WTC11 (cell line): Measurements from ENCODE around the gene NPR3. TPM values are rescaled to one million over a fixed set of nuclear protein-coding genes. Genes with fewer than 3 reads are reported as not detected.
A peak's percentile ranks its signal among the peaks of the same experiment; 100 is the strongest.

Source experiments
- ATAC-seq: fragments of 200-7000 bp; cut with Tn5 transposase; 2 replicates; pipeline ENCODE4 v1.10.0; 2021; ENCODE audit warnings: mild to moderate bottlenecking, moderate library complexity
- CTCF ChIA-PET: fragments of 300-600 bp; sonication (Branson Sonifier 250); formaldehyde crosslinking; loops from one replicate; lab custom pipeline; 2021; ENCODE audit warnings: antibody characterized with exemption; lab: Charles Lee
- POLR2A ChIA-PET: fragments of 350-600 bp; sonication (Branson Sonifier 250); formaldehyde crosslinking; loops from one replicate; lab custom pipeline; 2021; ENCODE audit warnings: antibody characterized with exemption; lab: Charles Lee
- DNase-seq: peaks from one replicate; pipeline ENCODE4 v3.0.0; 2021; ENCODE audit warnings: low spot score
- H3K27ac Mint-ChIP-seq: 2 replicates; pipeline ENCODE4 v1.8.0; 2021; ENCODE audit warnings: mixed read lengths
- H3K27me3 Mint-ChIP-seq: 2 replicates; pipeline ENCODE4 v1.8.0; 2021; ENCODE audit warnings: low read depth, mild to moderate bottlenecking, moderate library complexity, mixed read lengths
- H3K36me3 Mint-ChIP-seq: 2 replicates; pipeline ENCODE4 v1.8.0; 2021; ENCODE audit warnings: mixed read lengths
- H3K4me1 Mint-ChIP-seq: 2 replicates; pipeline ENCODE4 v1.8.0; 2022; ENCODE audit warnings: mixed read lengths
- H3K4me3 Mint-ChIP-seq: 2 replicates; pipeline ENCODE4 v1.8.0; 2021; ENCODE audit warnings: mild to moderate bottlenecking, moderate library complexity, mixed read lengths
- H3K9me3 Mint-ChIP-seq: 2 replicates; pipeline ENCODE4 v1.8.0; 2021; ENCODE audit warnings: mixed read lengths
- CBFB ChIP-seq: sonication (generic); formaldehyde crosslinking; IDR thresholded peaks from 2 replicates; pipeline ENCODE4 v1.8.1; 2022; ENCODE audit warnings: mild to moderate bottlenecking, low read depth, missing genetic modification reagents
- GABPB1 ChIP-seq: sonication (generic); formaldehyde crosslinking; IDR thresholded peaks from 2 replicates; pipeline ENCODE4 v1.8.1; 2023; ENCODE audit warnings: mild to moderate bottlenecking, missing genetic modification reagents
- JUN ChIP-seq: sonication (generic); formaldehyde crosslinking; IDR thresholded peaks from 2 replicates; pipeline ENCODE4 v1.8.0; 2023; ENCODE audit warnings: mild to moderate bottlenecking, missing genetic modification reagents
- NFE2L1 ChIP-seq: sonication (generic); formaldehyde crosslinking; IDR thresholded peaks from 2 replicates; pipeline ENCODE4 v1.8.1; 2023; ENCODE audit warnings: missing genetic modification reagents
- NR2C2 ChIP-seq: sonication (generic); formaldehyde crosslinking; IDR thresholded peaks from 2 replicates; pipeline ENCODE4 v1.8.0; 2022; ENCODE audit warnings: mild to moderate bottlenecking, missing genetic modification reagents
- PRRX2 ChIP-seq: fragments of 250-450 bp; sonication (Bioruptor Pico); IDR thresholded peaks from 2 replicates; pipeline ENCODE4 v1.8.0; 2021; ENCODE audit warnings: mild to moderate bottlenecking
- SMAD4 ChIP-seq: sonication (generic); formaldehyde crosslinking; IDR thresholded peaks from 2 replicates; pipeline ENCODE4 v1.8.0; 2022; ENCODE audit warnings: mild to moderate bottlenecking, missing genetic modification reagents
- SOX15 ChIP-seq: fragments of 250-450 bp; sonication (Bioruptor Pico); IDR thresholded peaks from 2 replicates; pipeline ENCODE4 v1.9.0; 2021; ENCODE audit warnings: mild to moderate bottlenecking
- TCF7 ChIP-seq: sonication (generic); formaldehyde crosslinking; IDR thresholded peaks from 2 replicates; pipeline ENCODE4 v1.8.0; 2022; ENCODE audit warnings: mild to moderate bottlenecking, low read depth, missing genetic modification reagents, moderate library complexity
- ZNF138 ChIP-seq: sonication (generic); formaldehyde crosslinking; conservative IDR thresholded peaks from 2 replicates; pipeline ENCODE4 v1.8.1; 2022; ENCODE audit warnings: mild to moderate bottlenecking, moderate library complexity, missing genetic modification reagents
- ZNF317 ChIP-seq: sonication (generic); formaldehyde crosslinking; IDR thresholded peaks from 2 replicates; pipeline ENCODE4 v1.8.1; 2023; ENCODE audit warnings: low read depth, mild to moderate bottlenecking, moderate library complexity, missing genetic modification reagents, borderline replicate concordance
- ZNF671 ChIP-seq: fragments of 250-450 bp; sonication (Bioruptor Pico); IDR thresholded peaks from 2 replicates; pipeline ENCODE4 v1.8.0; 2021; ENCODE audit warnings: mild to moderate bottlenecking
- total RNA-seq: library from RNA; stranded (reverse); gene quantifications from 3 replicates; pipeline ENCODE4 v1.2.3, GENCODE V29; 2021
- TF ChIP-seq, protein P1 (sequence below): sonication (generic); formaldehyde crosslinking; IDR thresholded peaks from 2 replicates; pipeline ENCODE4 v1.8.0; 2022; ENCODE audit warnings: mild to moderate bottlenecking, missing genetic modification reagents
- TF ChIP-seq, protein P2 (sequence below): sonication (generic); formaldehyde crosslinking; IDR thresholded peaks from 2 replicates; pipeline ENCODE4 v1.8.1; 2023; ENCODE audit warnings: mild to moderate bottlenecking, moderate library complexity, missing genetic modification reagents
- TF ChIP-seq, protein P3 (sequence below): fragments of 250-450 bp; sonication (Bioruptor Pico); IDR thresholded peaks from 2 replicates; pipeline ENCODE4 v1.9.0; 2021; ENCODE audit warnings: mild to moderate bottlenecking
- TF ChIP-seq, protein P4 (sequence below): sonication (generic); formaldehyde crosslinking; conservative IDR thresholded peaks from 2 replicates; pipeline ENCODE4 v1.8.1; 2022; ENCODE audit warnings: mild to moderate bottlenecking, missing genetic modification reagents
- TF ChIP-seq, protein P5 (sequence below): sonication (generic); formaldehyde crosslinking; IDR thresholded peaks from 2 replicates; pipeline ENCODE4 v1.8.0; 2023; ENCODE audit warnings: missing genetic modification reagents
- TF ChIP-seq, protein P6 (sequence below): fragments of 250-450 bp; sonication (Bioruptor Pico); IDR thresholded peaks from 2 replicates; pipeline ENCODE4 v1.9.0; 2021; ENCODE audit warnings: moderate library complexity, mild to moderate bottlenecking, inconsistent platforms, borderline replicate concordance
- TF ChIP-seq, protein P7 (sequence below): sonication (generic); formaldehyde crosslinking; IDR thresholded peaks from 2 replicates; pipeline ENCODE4 v1.8.1; 2023; ENCODE audit warnings: mild to moderate bottlenecking, missing genetic modification reagents

Gene NPR3
- total RNA-seq, 1 experiment from 2014 or later, result 0.09 TPM

DNA sequence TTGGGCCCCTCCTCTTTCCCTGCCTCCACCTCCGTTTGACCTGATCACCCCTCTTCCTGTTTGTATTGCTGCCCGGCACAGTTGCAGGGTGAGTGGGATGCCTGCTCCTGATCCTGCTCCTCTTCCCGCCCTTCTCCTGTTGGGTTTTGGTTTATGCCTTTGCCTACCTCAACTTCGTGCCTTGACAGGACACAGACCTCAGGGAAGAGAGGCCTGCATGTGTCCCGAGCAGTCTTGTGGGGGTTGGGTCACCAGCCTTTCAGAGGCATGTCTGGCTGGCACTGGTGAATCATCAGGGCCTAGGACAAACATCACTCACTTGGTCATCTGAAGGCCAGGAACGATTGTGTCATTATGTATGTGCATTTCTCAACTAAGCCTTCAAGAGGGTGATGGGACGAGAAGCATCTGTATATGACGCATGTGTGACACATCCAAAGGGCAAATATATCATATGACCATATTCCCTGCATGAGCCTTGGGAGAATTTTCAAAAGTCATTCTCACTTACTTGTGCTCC is 56.9 kb downstream of the NPR3 start:
- Mint-ChIP-seq H3K27me3 (peaks cover 6% of the 10 kb centered on the region), H3K27ac (no peak overlapping the region), H3K4me1 (peaks cover 2% of the 10 kb centered on the region; the same call in 1 of the 2 replicates), H3K9me3 (peaks cover 14% of the 10 kb centered on the region), H3K4me3 (no peak overlapping the region), H3K36me3 (no peaks in the 10 kb centered on the region)
- ChIA-PET POLR2A (no interaction called here), CTCF (no interaction called here)
- ATAC-seq, result no peak
- no peak for DNase-seq
- TF ChIP-seq, protein P1, sequence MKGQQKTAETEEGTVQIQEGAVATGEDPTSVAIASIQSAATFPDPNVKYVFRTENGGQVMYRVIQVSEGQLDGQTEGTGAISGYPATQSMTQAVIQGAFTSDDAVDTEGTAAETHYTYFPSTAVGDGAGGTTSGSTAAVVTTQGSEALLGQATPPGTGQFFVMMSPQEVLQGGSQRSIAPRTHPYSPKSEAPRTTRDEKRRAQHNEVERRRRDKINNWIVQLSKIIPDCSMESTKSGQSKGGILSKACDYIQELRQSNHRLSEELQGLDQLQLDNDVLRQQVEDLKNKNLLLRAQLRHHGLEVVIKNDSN (CRISPR knock-in tag), result no peak
- TF ChIP-seq GABPB1 (CRISPR knock-in tag), result 0 out of 2 replicates have a peak, but pooled peaks have one; percentile 40

DNA sequence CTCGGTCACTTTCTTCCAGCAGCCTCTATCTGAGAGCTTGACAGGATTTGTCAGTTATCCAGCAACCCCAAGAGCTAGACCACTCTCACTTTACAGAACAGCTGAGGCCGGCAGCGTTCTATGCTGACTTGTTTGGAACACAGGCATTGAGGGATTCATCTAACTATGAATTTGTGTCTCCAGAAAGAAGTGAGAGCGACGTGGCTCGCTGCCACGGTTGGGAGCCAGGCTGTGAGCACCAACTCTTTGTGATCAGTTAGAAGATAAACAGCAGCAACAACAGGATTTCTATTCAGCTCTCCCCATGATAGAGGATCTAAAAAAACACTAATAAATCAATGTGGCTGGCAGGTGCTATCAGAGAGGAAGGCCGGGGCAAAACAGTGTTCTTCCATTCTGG is 58.6 kb downstream of the NPR3 start:
- Mint-ChIP-seq H3K27ac (no peak overlapping the region), H3K4me1 (peaks cover 2% of the 10 kb centered on the region; the same call in 1 of the 2 replicates)
- TF ChIP-seq, protein P2, sequence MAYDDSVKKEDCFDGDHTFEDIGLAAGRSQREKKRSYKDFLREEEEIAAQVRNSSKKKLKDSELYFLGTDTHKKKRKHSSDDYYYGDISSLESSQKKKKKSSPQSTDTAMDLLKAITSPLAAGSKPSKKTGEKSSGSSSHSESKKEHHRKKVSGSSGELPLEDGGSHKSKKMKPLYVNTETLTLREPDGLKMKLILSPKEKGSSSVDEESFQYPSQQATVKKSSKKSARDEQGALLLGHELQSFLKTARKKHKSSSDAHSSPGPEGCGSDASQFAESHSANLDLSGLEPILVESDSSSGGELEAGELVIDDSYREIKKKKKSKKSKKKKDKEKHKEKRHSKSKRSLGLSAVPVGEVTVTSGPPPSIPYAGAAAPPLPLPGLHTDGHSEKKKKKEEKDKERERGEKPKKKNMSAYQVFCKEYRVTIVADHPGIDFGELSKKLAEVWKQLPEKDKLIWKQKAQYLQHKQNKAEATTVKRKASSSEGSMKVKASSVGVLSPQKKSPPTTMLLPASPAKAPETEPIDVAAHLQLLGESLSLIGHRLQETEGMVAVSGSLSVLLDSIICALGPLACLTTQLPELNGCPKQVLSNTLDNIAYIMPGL (CRISPR knock-in tag), result no peak
- TF ChIP-seq ZNF671 (CRISPR knock-in tag), result no peak
- TF ChIP-seq ZNF138 (CRISPR knock-in tag), result no peak
- TF ChIP-seq, protein P3, sequence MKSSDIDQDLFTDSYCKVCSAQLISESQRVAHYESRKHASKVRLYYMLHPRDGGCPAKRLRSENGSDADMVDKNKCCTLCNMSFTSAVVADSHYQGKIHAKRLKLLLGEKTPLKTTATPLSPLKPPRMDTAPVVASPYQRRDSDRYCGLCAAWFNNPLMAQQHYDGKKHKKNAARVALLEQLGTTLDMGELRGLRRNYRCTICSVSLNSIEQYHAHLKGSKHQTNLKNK (CRISPR knock-in tag), result no peak
- TF ChIP-seq, protein P4, sequence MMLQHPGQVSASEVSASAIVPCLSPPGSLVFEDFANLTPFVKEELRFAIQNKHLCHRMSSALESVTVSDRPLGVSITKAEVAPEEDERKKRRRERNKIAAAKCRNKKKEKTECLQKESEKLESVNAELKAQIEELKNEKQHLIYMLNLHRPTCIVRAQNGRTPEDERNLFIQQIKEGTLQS (CRISPR knock-in tag), result no peak
- TF ChIP-seq ZNF317 (CRISPR knock-in tag), result no peak
- no peak for TF ChIP-seq SMAD4 (CRISPR knock-in tag)
- no peak for TF ChIP-seq CBFB (CRISPR knock-in tag)
- no peak for TF ChIP-seq NFE2L1 (CRISPR knock-in tag)
- TF ChIP-seq GABPB1 (CRISPR knock-in tag), result no peak
- no peak for TF ChIP-seq SOX15 (CRISPR knock-in tag)
- no peak for TF ChIP-seq TCF7 (CRISPR knock-in tag)
- TF ChIP-seq PRRX2 (CRISPR knock-in tag), result no peak
- no peak for TF ChIP-seq NR2C2
- no peak for TF ChIP-seq JUN
- TF ChIP-seq, protein P5, sequence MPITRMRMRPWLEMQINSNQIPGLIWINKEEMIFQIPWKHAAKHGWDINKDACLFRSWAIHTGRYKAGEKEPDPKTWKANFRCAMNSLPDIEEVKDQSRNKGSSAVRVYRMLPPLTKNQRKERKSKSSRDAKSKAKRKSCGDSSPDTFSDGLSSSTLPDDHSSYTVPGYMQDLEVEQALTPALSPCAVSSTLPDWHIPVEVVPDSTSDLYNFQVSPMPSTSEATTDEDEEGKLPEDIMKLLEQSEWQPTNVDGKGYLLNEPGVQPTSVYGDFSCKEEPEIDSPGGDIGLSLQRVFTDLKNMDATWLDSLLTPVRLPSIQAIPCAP (CRISPR knock-in tag), result no peak
- TF ChIP-seq, protein P6, sequence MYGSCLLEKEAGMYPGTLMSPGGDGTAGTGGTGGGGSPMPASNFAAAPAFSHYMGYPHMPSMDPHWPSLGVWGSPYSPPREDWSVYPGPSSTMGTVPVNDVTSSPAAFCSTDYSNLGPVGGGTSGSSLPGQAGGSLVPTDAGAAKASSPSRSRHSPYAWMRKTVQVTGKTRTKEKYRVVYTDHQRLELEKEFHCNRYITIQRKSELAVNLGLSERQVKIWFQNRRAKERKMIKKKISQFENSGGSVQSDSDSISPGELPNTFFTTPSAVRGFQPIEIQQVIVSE (CRISPR knock-in tag), result no peak
- TF ChIP-seq, protein P7, sequence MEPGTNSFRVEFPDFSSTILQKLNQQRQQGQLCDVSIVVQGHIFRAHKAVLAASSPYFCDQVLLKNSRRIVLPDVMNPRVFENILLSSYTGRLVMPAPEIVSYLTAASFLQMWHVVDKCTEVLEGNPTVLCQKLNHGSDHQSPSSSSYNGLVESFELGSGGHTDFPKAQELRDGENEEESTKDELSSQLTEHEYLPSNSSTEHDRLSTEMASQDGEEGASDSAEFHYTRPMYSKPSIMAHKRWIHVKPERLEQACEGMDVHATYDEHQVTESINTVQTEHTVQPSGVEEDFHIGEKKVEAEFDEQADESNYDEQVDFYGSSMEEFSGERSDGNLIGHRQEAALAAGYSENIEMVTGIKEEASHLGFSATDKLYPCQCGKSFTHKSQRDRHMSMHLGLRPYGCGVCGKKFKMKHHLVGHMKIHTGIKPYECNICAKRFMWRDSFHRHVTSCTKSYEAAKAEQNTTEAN (CRISPR knock-in tag), result no peak

More for the DNA sequence above, 58.6 kb downstream of the NPR3 start:
- no peak overlapping the region for H3K4me3 Mint-ChIP-seq
- DNase-seq (no peak), ATAC-seq (no peak)
- no peaks in the 10 kb centered on the region for H3K36me3 Mint-ChIP-seq
- H3K9me3 Mint-ChIP-seq, result peaks cover 8% of the 10 kb centered on the region
- CTCF ChIA-PET, result no interaction called here
- POLR2A ChIA-PET, result no interaction called here
- H3K27me3 Mint-ChIP-seq, result peaks cover 8% of the 10 kb centered on the region
